ENCODE results near the gene SLC39A7.

- TF ChIP-seq, protein P1, sequence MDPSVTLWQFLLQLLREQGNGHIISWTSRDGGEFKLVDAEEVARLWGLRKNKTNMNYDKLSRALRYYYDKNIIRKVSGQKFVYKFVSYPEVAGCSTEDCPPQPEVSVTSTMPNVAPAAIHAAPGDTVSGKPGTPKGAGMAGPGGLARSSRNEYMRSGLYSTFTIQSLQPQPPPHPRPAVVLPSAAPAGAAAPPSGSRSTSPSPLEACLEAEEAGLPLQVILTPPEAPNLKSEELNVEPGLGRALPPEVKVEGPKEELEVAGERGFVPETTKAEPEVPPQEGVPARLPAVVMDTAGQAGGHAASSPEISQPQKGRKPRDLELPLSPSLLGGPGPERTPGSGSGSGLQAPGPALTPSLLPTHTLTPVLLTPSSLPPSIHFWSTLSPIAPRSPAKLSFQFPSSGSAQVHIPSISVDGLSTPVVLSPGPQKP (IDR thresholded peaks at IDR 0.05; ENCODE audit: borderline replicate concordance, low read depth, low read length), result no peak
- TF ChIP-seq, protein P2, sequence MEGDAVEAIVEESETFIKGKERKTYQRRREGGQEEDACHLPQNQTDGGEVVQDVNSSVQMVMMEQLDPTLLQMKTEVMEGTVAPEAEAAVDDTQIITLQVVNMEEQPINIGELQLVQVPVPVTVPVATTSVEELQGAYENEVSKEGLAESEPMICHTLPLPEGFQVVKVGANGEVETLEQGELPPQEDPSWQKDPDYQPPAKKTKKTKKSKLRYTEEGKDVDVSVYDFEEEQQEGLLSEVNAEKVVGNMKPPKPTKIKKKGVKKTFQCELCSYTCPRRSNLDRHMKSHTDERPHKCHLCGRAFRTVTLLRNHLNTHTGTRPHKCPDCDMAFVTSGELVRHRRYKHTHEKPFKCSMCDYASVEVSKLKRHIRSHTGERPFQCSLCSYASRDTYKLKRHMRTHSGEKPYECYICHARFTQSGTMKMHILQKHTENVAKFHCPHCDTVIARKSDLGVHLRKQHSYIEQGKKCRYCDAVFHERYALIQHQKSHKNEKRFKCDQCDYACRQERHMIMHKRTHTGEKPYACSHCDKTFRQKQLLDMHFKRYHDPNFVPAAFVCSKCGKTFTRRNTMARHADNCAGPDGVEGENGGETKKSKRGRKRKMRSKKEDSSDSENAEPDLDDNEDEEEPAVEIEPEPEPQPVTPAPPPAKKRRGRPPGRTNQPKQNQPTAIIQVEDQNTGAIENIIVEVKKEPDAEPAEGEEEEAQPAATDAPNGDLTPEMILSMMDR (conservative IDR thresholded peaks at IDR 0.05; ENCODE audit: low read depth, low read length), result peak; percentile 82
- TF ChIP-seq CHD1 (IDR thresholded peaks at IDR 0.05; ENCODE audit: low read depth, low read length) (no peak), RFX5 (IDR thresholded peaks at IDR 0.05; ENCODE audit: low read depth, low read length) (no peak), BHLHE40 (IDR thresholded peaks at IDR 0.05; ENCODE audit: low read depth, low read length) (no peak; the same call in 1 of the 2 replicates)
Observed at GRCh38 chr6:33161354-33162331, 39.0 kb upstream of the SLC39A7 start.

Data from IMR-90 (cell line).